HEK293 (cell line): Measurements from ENCODE around the gene FUT8.

Experiments
- CTCF ChIA-PET: fragments of 350-600 bp; formaldehyde crosslinking; extraction: SDS; loops from one replicate; lab custom pipeline; 2021; ENCODE audit warnings: antibody characterized with exemption; lab: Yijun Ruan, JAX
- POLR2A ChIA-PET: fragments of 300-600 bp; formaldehyde crosslinking; extraction: SDS; loops from one replicate; lab custom pipeline; 2020; ENCODE audit warnings: antibody characterized with exemption, inconsistent platforms; lab: Yijun Ruan, JAX
- H3K27ac ChIP-seq: fragments of 200-500 bp; sonication (Bioruptor generic); 2 replicates; pipeline ENCODE4 v1.5.1; 2014; ENCODE audit warnings: low read depth, low read length, control low read depth, inconsistent platforms; ENCODE audit errors: extremely low read depth
- H3K36me3 ChIP-seq, 2 experiments: fragments of 200-500 bp in 1 of 2; sonication (Bioruptor generic) in 1 of 2; 1 replicate in 1 of 2; 2 replicates in 1 of 2; pipeline ENCODE4 v1.5.1; 2014 to 2017; ENCODE audit warnings: inconsistent platforms in 2 of 2, low read length in 2 of 2; ENCODE audit not compliant: control insufficient read depth in 2 of 2, insufficient read depth in 1 of 2
- H3K4me1 ChIP-seq: fragments of 200-500 bp; sonication (Bioruptor generic); 2 replicates; pipeline ENCODE4 v1.5.1; 2014; ENCODE audit warnings: mild to moderate bottlenecking, low read length, inconsistent platforms; ENCODE audit not compliant: control insufficient read depth, insufficient read depth
- H3K4me3 ChIP-seq: 2 replicates; pipeline ENCODE4 v1.5.1; 2011; ENCODE audit warnings: low read depth, mild to moderate bottlenecking, control low read depth, low read length, moderate library complexity
- H3K9me3 ChIP-seq: fragments of 200-500 bp; sonication (Bioruptor generic); 2 replicates; pipeline ENCODE4 v1.5.1; 2014; ENCODE audit warnings: low read depth, low read length, inconsistent platforms; ENCODE audit not compliant: control insufficient read depth, insufficient read depth
- GFI1B ChIP-seq: fragments of 450-650 bp; formaldehyde crosslinking; IDR thresholded peaks from 2 replicates; pipeline ENCODE4 v1.5.1; 2016; ENCODE audit warnings: missing biosample characterization, missing genetic modification characterization
- GLI2 ChIP-seq: fragments of 450-650 bp; formaldehyde crosslinking; IDR thresholded peaks from 2 replicates; pipeline ENCODE4; 2017; ENCODE audit warnings: missing biosample characterization, missing genetic modification characterization, low read depth, borderline replicate concordance
- PRDM1 ChIP-seq: fragments of 450-650 bp; formaldehyde crosslinking; IDR thresholded peaks from 2 replicates; pipeline ENCODE4; 2016; ENCODE audit warnings: missing biosample characterization, missing genetic modification characterization
- SETDB1 ChIP-seq: IDR thresholded peaks from one replicate; pipeline ENCODE4 v1.6.1; 2017; ENCODE audit warnings: mild to moderate bottlenecking, low read length, moderate library complexity, mixed read lengths; ENCODE audit not compliant: insufficient read length
- TCF7L2 ChIP-seq: IDR thresholded peaks from 2 replicates; pipeline ENCODE4 v1.6.1; 2011; ENCODE audit warnings: low read depth, mild to moderate bottlenecking, inconsistent platforms, low read length, moderate library complexity, borderline replicate concordance
- TRIM28 ChIP-seq: IDR thresholded peaks from 2 replicates; pipeline ENCODE4 v1.6.1; 2011; ENCODE audit warnings: low read length, control low read depth, borderline replicate concordance
- TSHZ1 ChIP-seq: fragments of 450-650 bp; formaldehyde crosslinking; IDR thresholded peaks from 2 replicates; pipeline ENCODE4 v1.5.1; 2016; ENCODE audit warnings: missing biosample characterization, missing genetic modification characterization, borderline replicate concordance
- YY2 ChIP-seq: fragments of 450-650 bp; formaldehyde crosslinking; IDR thresholded peaks from 2 replicates; pipeline ENCODE4 v1.5.1; 2016; ENCODE audit warnings: missing biosample characterization, missing genetic modification characterization
- ZBTB1 ChIP-seq: fragments of 450-650 bp; formaldehyde crosslinking; IDR thresholded peaks from 2 replicates; pipeline ENCODE4 v1.5.1; 2016; ENCODE audit warnings: missing biosample characterization, missing genetic modification characterization
- ZBTB17 ChIP-seq: fragments of 450-650 bp; formaldehyde crosslinking; IDR thresholded peaks from 2 replicates; pipeline ENCODE4 v1.5.1; 2016; ENCODE audit warnings: missing biosample characterization, missing genetic modification characterization
- ZBTB21 ChIP-seq: fragments of 450-650 bp; formaldehyde crosslinking; IDR thresholded peaks from 2 replicates; pipeline ENCODE4 v1.5.1; 2017; ENCODE audit warnings: missing biosample characterization, missing genetic modification characterization
- ZNF121 ChIP-seq: fragments of 450-650 bp; formaldehyde crosslinking; IDR thresholded peaks from 2 replicates; pipeline ENCODE4 v1.5.1; 2016; ENCODE audit warnings: missing biosample characterization, missing genetic modification characterization
- ZNF184 ChIP-seq: fragments of 450-650 bp; IDR thresholded peaks from 2 replicates; pipeline ENCODE4 v1.5.1; 2018; ENCODE audit warnings: missing biosample characterization, mild to moderate bottlenecking, missing genetic modification characterization
- ZNF239 ChIP-seq: fragments of 450-650 bp; formaldehyde crosslinking; IDR thresholded peaks from 2 replicates; pipeline ENCODE4 v1.5.1; 2016; ENCODE audit warnings: missing biosample characterization, missing genetic modification characterization
- ZNF302 ChIP-seq: fragments of 450-650 bp; formaldehyde crosslinking; IDR thresholded peaks from 2 replicates; pipeline ENCODE4 v1.5.1; 2016; ENCODE audit warnings: missing biosample characterization, missing genetic modification characterization, low read depth
- ZNF311 ChIP-seq: fragments of 450-650 bp; formaldehyde crosslinking; IDR thresholded peaks from 2 replicates; pipeline ENCODE4 v1.5.1; 2017; ENCODE audit warnings: missing biosample characterization, missing genetic modification characterization, borderline replicate concordance
- ZNF37A ChIP-seq: fragments of 450-650 bp; IDR thresholded peaks from 2 replicates; pipeline ENCODE4 v1.5.1; 2018; ENCODE audit warnings: missing biosample characterization, missing genetic modification characterization
- ZNF510 ChIP-seq: fragments of 450-650 bp; formaldehyde crosslinking; IDR thresholded peaks from 2 replicates; pipeline ENCODE4 v1.5.1; 2018; ENCODE audit warnings: mild to moderate bottlenecking, missing genetic modification characterization, missing biosample characterization; ENCODE audit not compliant: insufficient replicate concordance
- ZNF600 ChIP-seq: fragments of 450-650 bp; formaldehyde crosslinking; IDR thresholded peaks from 2 replicates; pipeline ENCODE4 v1.5.1; 2016; ENCODE audit warnings: missing biosample characterization, missing genetic modification characterization
- ZNF626 ChIP-seq: fragments of 450-650 bp; sonication (Bioruptor Pico); formaldehyde crosslinking; IDR thresholded peaks from 2 replicates; pipeline ENCODE4 v1.5.1; 2018; ENCODE audit warnings: missing biosample characterization, missing genetic modification characterization, inconsistent platforms
- ZSCAN23 ChIP-seq: fragments of 450-650 bp; formaldehyde crosslinking; IDR thresholded peaks from 2 replicates; pipeline ENCODE4 v1.5.1; 2016; ENCODE audit warnings: missing biosample characterization, missing genetic modification characterization
- ZSCAN30 ChIP-seq: fragments of 450-650 bp; IDR thresholded peaks from 2 replicates; pipeline ENCODE4 v1.5.1; 2018; ENCODE audit warnings: missing biosample characterization, mild to moderate bottlenecking, missing genetic modification characterization, moderate library complexity
- ZSCAN5A ChIP-seq: fragments of 450-650 bp; formaldehyde crosslinking; IDR thresholded peaks from 2 replicates; pipeline ENCODE4 v1.5.1; 2016; ENCODE audit warnings: missing biosample characterization, missing genetic modification characterization
- TF ChIP-seq, protein P1 (sequence below): IDR thresholded peaks from 2 replicates; pipeline ENCODE4 v1.6.1; 2011; ENCODE audit warnings: mild to moderate bottlenecking, low read depth, low read length, borderline replicate concordance
- TF ChIP-seq, protein P2 (sequence below): fragments of 450-650 bp; formaldehyde crosslinking; IDR thresholded peaks from 2 replicates; pipeline ENCODE4 v1.5.1; 2017; ENCODE audit warnings: missing biosample characterization, mild to moderate bottlenecking, missing genetic modification characterization, moderate library complexity

Gene FUT8

GRCh38 chr14:65486863-65487262, 74.3 kb downstream of the FUT8 start (continued):
- no peak for TF ChIP-seq ZBTB17 (tag by site-specific recombination)

- H3K4me1 ChIP-seq, result peaks cover 4% of the 10 kb centered on the region; the same call in 1 of the 2 replicates
- H3K4me3 ChIP-seq, result no peak overlapping the region
- ChIA-PET CTCF (interaction anchor here (0.6 to 0.7 kb wide), 2 partner anchors 17 to 233 kb away, joined by 3 to 4 read pairs; no protein-coding TSS in a partner anchor), POLR2A (no interaction called here)
- H3K36me3 ChIP-seq, result no peaks in the 10 kb centered on the region
- H3K9me3 ChIP-seq, result no peaks in the 10 kb centered on the region
- no peak overlapping the region for H3K27ac ChIP-seq
- TF ChIP-seq ZNF184 (tag by site-specific recombination) (no peak), TCF7L2 (no peak), PRDM1 (tag by site-specific recombination) (no peak), ZNF121 (tag by site-specific recombination) (0 out of 2 replicates have a peak, but pooled peaks have one; percentile 18), GLI2 (tag by site-specific recombination) (no peak), ZNF600 (no peak), ZNF510 (tag by site-specific recombination) (no peak), ZNF37A (tag by site-specific recombination) (no peak)
These were observed 75.4 kb downstream of the FUT8 start for GRCh38 chr14:65487783-65488494.

- Histone ChIP-seq H3K9me3 (no peaks in the 10 kb centered on the region), H3K4me1 (peaks cover 4% of the 10 kb centered on the region; the same call in 1 of the 2 replicates), H3K36me3 (no peaks in the 10 kb centered on the region), H3K4me3 (no peak overlapping the region), H3K27ac (no peak overlapping the region)
- CTCF ChIA-PET, result interaction anchor here (0.7 to 1.2 kb wide), 2 partner anchors 11 to 61 kb away, joined by 3 read pairs; no protein-coding TSS in a partner anchor
- POLR2A ChIA-PET, result no interaction called here
- TF ChIP-seq ZNF311 (no peak), ZNF302 (tag by site-specific recombination) (no peak), TRIM28 (no peak), YY2 (tag by site-specific recombination) (no peak), ZSCAN30 (tag by site-specific recombination) (no peak), ZBTB1 (no peak), TSHZ1 (tag by site-specific recombination) (no peak), ZNF239 (tag by site-specific recombination) (no peak), ZNF626 (tag by site-specific recombination) (no peak), ZSCAN5A (tag by site-specific recombination) (no peak), ZBTB21 (tag by site-specific recombination) (no peak), ZSCAN23 (tag by site-specific recombination) (no peak), SETDB1 (no peak), GFI1B (tag by site-specific recombination) (no peak)
- TF ChIP-seq, protein P1, sequence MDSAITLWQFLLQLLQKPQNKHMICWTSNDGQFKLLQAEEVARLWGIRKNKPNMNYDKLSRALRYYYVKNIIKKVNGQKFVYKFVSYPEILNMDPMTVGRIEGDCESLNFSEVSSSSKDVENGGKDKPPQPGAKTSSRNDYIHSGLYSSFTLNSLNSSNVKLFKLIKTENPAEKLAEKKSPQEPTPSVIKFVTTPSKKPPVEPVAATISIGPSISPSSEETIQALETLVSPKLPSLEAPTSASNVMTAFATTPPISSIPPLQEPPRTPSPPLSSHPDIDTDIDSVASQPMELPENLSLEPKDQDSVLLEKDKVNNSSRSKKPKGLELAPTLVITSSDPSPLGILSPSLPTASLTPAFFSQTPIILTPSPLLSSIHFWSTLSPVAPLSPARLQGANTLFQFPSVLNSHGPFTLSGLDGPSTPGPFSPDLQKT, result no peak
- TF ChIP-seq, protein P2, sequence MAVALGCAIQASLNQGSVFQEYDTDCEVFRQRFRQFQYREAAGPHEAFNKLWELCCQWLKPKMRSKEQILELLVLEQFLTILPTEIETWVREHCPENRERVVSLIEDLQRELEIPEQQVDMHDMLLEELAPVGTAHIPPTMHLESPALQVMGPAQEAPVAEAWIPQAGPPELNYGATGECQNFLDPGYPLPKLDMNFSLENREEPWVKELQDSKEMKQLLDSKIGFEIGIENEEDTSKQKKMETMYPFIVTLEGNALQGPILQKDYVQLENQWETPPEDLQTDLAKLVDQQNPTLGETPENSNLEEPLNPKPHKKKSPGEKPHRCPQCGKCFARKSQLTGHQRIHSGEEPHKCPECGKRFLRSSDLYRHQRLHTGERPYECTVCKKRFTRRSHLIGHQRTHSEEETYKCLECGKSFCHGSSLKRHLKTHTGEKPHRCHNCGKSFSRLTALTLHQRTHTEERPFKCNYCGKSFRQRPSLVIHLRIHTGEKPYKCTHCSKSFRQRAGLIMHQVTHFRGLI (tag by site-specific recombination), result no peak
These were observed 78.7 kb downstream of the FUT8 start for GRCh38 chr14:65491274-65491673.
